HEK293 (cell line): ENCODE measurements around the gene NPTXR.

Experiments
- CTCF ChIP-seq: fragments of 450-650 bp; formaldehyde crosslinking; IDR thresholded peaks from 2 replicates; pipeline ENCODE4 v1.5.1; 2016; ENCODE audit warnings: missing biosample characterization, missing genetic modification characterization
- KLF16 ChIP-seq: fragments of 450-650 bp; formaldehyde crosslinking; IDR thresholded peaks from 2 replicates; pipeline ENCODE4 v1.5.1; 2017; ENCODE audit warnings: missing biosample characterization, missing genetic modification characterization
- ZBTB21 ChIP-seq: fragments of 450-650 bp; formaldehyde crosslinking; IDR thresholded peaks from 2 replicates; pipeline ENCODE4 v1.5.1; 2017; ENCODE audit warnings: missing biosample characterization, missing genetic modification characterization
- ZNF16 ChIP-seq: fragments of 450-650 bp; formaldehyde crosslinking; IDR thresholded peaks from 2 replicates; pipeline ENCODE4 v1.5.1; 2016; ENCODE audit warnings: low read depth, missing biosample characterization, missing genetic modification characterization
- ZNF202 ChIP-seq: fragments of 450-650 bp; formaldehyde crosslinking; IDR thresholded peaks from 2 replicates; pipeline ENCODE4 v1.5.1; 2016; ENCODE audit warnings: missing biosample characterization, missing genetic modification characterization, borderline replicate concordance
- ZNF274 ChIP-seq, 2 experiments: fragments of 200-500 bp in 1 of 2; fragments of 450-650 bp in 1 of 2; sonication (Bioruptor generic) in 1 of 2; formaldehyde crosslinking in 1 of 2; IDR thresholded peaks; 2 replicates each; pipeline versions ENCODE4 v1.5.1 to v1.6.1; 2014 to 2016; ENCODE audit warnings: borderline replicate concordance in 1 of 2, inconsistent platforms in 1 of 2, low read length in 1 of 2, missing biosample characterization in 1 of 2, missing genetic modification characterization in 1 of 2
- ZNF514 ChIP-seq: fragments of 450-650 bp; formaldehyde crosslinking; IDR thresholded peaks from 2 replicates; pipeline ENCODE4 v1.5.1; 2016; ENCODE audit warnings: missing biosample characterization, missing genetic modification characterization

- TF ChIP-seq ZNF514 (tag by site-specific recombination), result no peak
- TF ChIP-seq ZNF202 (tag by site-specific recombination), result no peak
- TF ChIP-seq ZNF16, result no peak
- TF ChIP-seq ZBTB21, result no peak
- TF ChIP-seq ZNF274 (IDR thresholded peaks at IDR 0.05; ENCODE audit: low read length), result no peak
- no peak for TF ChIP-seq ZNF274 (tag by site-specific recombination; IDR thresholded peaks at IDR 0.05; ENCODE audit: borderline replicate concordance)
- no peak for TF ChIP-seq CTCF
- TF ChIP-seq KLF16 (tag by site-specific recombination), result no peak
These were observed 45.3 kb downstream of the NPTXR start for GRCh38 chr22:38798496-38798895.
